GM21786 (cell line): ENCODE results near the gene CIP2A.
A peak's percentile ranks its signal among the peaks of the same experiment; 100 is the strongest.

Experiments used
- ATAC-seq: cut with Tn5 transposase; IDR thresholded peaks from one replicate; pipeline ENCODE4 v1.9.1; 2021; ENCODE audit not compliant: unreplicated experiment

CIP2A gene

GRCh38 chr3:108564564-108564963 is 24.7 kb downstream of the CIP2A start:
- no peak for ATAC-seq

DNA sequence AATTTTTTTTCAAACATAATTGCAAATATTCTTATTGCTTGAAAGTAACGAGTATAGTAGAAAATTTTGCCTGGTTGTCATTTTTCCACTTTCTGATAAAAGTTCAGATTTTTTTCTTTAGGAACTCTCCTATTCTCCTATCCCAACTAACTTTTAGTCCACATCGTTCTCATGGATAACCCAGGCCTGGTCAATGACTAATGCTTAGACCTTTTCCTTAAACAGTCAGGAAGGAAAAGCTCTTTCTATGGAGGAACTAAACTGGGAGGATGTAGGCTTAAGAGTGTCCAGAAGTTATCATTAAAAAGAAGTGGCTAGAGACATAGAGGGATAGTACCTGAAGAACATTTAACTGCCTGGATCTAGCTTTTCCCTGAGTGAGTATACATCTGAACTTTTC is 26.7 kb downstream of the CIP2A start:
- ATAC-seq, result no peak

- no peak for ATAC-seq
These were observed 33.2 kb downstream of the CIP2A start for GRCh38 chr3:108555966-108556581.

DNA sequence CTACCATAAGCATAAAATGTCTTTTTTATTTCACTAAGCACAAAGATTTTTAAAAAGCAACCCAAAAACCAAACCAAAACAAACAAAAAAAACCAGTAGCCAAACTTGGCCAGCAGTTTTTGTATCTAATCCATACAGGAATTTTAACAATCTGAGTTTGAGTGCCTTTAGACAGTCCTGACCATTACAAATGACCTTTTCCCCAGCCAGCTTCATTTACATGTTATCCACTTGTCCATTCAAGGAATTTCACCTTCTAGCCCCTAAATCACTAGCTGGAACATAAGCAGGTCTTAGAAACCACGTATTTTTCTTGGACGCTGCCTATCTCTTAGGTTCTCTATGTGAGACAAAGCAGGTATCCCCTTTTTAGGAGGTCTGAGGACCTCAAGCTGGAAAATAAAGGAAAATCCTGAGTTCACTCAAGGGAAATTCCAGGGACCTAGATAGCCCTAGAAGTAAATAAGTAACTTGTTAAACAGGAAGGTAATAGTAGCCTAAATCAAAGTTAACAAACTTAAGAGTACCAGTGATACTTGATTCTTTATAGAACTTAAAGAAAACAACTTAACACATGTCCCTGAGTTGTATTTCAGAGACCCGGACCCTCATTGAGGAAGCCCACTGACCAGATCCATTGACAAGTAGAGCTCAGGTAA is 34.2 kb downstream of the CIP2A start:
- no peak for ATAC-seq

GRCh38 chr3:108554229-108554628 is 35.0 kb downstream of the CIP2A start:
- ATAC-seq, result no peak

- peak; percentile 59 for ATAC-seq
These were observed 36.7 kb downstream of the CIP2A start for GRCh38 chr3:108552267-108553159.

DNA sequence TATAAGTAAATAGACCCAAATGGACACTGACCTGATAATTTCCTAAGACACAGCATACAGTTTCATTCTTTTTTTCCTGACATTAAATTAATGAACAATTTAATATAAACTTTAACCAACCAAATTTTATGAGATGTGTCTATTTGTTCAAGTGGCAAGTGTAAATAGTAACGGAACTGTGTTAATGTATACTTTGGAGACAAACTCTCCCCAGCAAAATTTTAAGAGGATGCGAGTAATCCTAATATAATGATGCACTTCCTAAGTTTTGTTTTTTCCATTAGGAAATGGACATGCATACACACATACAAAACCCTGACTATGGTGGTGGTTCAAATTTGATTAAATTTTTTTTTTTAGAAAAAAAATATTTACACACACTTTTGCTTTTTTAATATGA is 40.4 kb downstream of the CIP2A start:
- ATAC-seq, result no peak

- ATAC-seq, result no peak
These were observed 40.9 kb downstream of the CIP2A start for GRCh38 chr3:108548304-108548703.

GRCh38 chr3:108546692-108547091 is 42.5 kb downstream of the CIP2A start:
- ATAC-seq, result no peak

- no peak for ATAC-seq
These were observed 43.0 kb downstream of the CIP2A start for GRCh38 chr3:108546247-108546646.

DNA sequence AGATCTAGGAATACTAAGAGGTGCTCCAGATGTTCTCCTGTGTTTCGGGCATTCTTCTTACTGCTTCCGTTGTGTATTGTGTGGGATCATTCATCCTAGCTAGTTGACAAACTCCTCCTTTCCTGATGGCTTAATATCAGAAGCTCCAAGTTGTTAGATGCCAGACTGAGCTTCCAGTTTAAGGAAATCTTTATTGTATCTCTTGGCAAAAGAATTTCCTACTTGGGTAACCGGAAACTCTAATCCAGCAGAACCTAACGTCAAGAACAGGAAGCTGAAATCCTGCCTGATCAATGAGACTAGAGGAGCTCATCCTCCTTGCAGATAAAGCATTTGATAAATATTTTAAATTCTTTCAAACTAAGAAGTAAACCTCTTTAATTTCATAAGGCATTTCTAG is 51.2 kb downstream of the CIP2A start:
- ATAC-seq, result no peak

DNA sequence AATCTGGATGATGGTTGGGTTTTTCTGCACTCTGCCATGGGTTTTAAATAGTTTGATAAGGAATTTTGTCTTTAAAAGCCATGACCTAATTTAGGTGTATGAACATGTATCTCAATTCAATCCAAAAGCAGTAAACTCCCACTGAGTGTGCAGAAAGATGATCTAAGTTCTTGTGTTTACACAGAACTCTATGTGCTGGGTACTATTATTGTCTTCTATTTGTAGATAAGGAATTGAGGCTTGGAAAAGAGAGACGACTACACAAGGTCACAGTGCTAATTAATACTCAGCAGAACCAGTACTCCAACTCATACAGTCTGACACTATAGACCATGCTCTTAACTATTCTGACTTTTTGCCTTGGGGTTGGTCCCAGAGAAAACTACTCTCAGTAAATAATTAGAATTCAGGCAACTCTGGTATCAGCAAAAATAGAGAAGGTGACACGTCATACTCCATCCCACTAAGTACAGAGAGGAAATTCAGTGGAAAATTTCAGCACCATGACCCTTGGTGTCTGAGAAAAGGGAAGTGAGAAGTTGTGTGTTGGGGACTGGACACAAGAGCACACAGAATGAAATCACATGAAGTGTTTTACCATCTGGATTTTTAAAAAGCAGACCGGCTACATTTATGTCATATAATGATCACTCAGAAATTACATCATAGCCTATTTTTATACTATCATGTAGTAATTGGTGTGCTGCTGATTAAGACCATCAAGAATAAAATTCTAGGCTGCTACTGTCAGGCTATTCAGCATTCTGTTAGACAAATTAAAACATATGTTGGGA is 60.6 kb downstream of the CIP2A start:
- ATAC-seq, result peak; percentile 91

- no peak for ATAC-seq
These were observed 61.4 kb downstream of the CIP2A start for GRCh38 chr3:108527817-108528216.

DNA sequence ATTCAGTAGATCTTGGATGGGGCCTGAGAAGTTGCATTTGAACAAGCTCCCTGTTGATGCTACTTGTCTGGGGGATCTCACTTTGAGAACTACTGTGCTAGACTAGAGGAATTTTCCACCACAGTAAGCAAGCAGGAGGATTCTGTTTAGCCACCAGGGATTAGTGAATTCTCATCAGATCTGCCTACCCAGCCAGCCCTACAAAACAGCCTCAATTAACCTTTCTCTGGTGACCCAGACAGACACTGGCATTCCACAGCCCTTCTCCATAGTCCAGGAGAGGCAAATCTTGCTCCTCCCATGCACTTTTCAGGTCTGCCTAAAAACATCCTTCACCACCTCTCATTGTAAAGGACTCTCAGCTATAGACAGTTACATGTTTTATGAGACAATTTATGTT is 62.1 kb downstream of the CIP2A start:
- no peak for ATAC-seq

DNA sequence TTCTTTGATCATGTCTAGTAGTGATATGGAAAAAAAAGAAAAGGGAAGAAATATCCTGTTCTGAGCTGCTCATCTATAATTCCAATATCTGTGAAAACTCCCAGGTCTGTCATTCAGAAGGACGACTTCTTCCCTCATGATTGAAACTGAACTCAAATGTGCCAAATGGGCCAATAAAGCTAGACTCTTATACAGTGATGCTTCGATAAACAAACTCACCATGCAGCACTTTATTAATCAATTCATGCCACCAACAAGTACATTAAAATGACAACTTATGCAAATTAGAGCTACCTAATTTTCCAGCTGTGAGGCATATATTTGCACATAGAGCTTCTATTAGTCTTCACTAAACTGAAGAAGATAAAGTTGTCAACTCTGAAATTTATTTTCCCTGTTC is 63.3 kb downstream of the CIP2A start:
- ATAC-seq, result no peak

- no peak for ATAC-seq
These were observed 64.0 kb downstream of the CIP2A start for GRCh38 chr3:108525256-108525655.

DNA sequence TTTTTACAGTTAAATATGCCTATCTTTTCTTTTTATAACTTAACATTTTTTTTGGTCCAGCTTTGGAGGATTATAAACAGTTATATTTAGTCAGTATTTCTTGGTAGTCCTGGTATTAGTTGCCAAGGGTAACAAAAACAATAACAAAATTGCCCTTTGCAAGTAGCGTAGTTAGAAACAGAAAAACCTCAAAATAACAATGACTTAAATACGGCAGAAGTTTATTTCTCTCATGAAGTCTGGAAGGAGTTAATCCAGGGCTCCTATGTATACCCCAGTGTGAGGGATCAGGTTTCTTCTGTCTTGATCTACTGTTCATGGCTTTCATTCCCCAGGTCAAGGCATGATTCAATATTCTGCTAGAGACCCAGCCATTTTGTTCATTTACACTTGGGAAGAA is 64.7 kb downstream of the CIP2A start:
- ATAC-seq, result no peak

- ATAC-seq, result no peak
These were observed 70.3 kb downstream of the CIP2A start for GRCh38 chr3:108518895-108519294.

DNA sequence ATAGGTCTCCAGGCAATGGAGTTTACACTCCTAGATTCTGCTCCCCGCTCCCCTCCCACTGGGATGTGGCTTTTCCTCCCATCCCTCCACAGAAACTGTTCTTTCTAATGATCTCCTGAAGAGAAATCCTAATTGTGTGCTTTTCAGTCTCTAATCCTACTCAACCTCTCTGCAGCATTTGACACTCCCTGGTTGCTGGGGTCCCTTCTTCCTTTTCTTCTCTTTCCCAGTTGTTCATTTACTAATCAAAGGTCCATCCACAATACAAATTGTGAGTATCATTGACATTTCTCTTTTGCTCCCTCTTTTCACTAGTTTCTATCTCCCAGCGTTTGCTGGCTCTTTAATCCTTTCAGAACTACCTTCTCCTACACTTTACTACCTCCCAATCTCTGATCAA is 72.4 kb downstream of the CIP2A start:
- no peak for ATAC-seq

- no peak for ATAC-seq
These were observed 75.3 kb downstream of the CIP2A start for GRCh38 chr3:108513961-108514360.

- no peak for ATAC-seq
These were observed 76.6 kb downstream of the CIP2A start for GRCh38 chr3:108512671-108513070.
